Epithelial cell of proximal tubule (primary cell): ENCODE measurements around the gene DISP3. TPM values are rescaled to one million over a fixed set of nuclear protein-coding genes. Genes with fewer than 3 reads are reported as not detected.

ENCODE experiments used
- DNase-seq: peaks from one replicate; pipeline ENCODE4 v3.0.0-alpha.2; 2011; ENCODE audit warnings: low read depth
- H3K4me3 ChIP-seq: 2 replicates; pipeline ENCODE4 v1.5.1; 2011; ENCODE audit warnings: low read depth, mild to moderate bottlenecking, low read length
- CTCF ChIP-seq: conservative IDR thresholded peaks from 2 replicates; pipeline ENCODE4 v1.5.1; 2012; ENCODE audit warnings: low read depth, mild to moderate bottlenecking, low read length
- total RNA-seq: library from RNA; depleted of rRNA; stranded (reverse); fragments of >200 nt; gene quantifications from 2 replicates; pipeline ENCODE4 v1.2.3, GENCODE V29; 2015

DISP3 gene
- total RNA-seq, 1 donor from 2014 or later = 0.29 TPM

- no peak for DNase-seq
- H3K4me3 ChIP-seq = no peak overlapping the region
- no peak for TF ChIP-seq CTCF
Observed at GRCh38 chr1:11537380-11537764, 58.4 kb downstream of the DISP3 start.

GRCh38 chr1:11537854-11538591 lies 59.1 kb downstream of the DISP3 start:
- DNase-seq = no peak
- TF ChIP-seq CTCF = no peak
- H3K4me3 ChIP-seq = no peak overlapping the region

- no peak overlapping the region for H3K4me3 ChIP-seq
- no peak for TF ChIP-seq CTCF
- DNase-seq = no peak
Observed at GRCh38 chr1:11538886-11539285, 59.9 kb downstream of the DISP3 start.

- no peak for DNase-seq
- H3K4me3 ChIP-seq = no peak overlapping the region
- TF ChIP-seq CTCF = no peak
Observed at GRCh38 chr1:11539850-11540772, 61.2 kb downstream of the DISP3 start.

- DNase-seq = no peak
- no peak overlapping the region for H3K4me3 ChIP-seq
- TF ChIP-seq CTCF = no peak
Observed at GRCh38 chr1:11540773-11541160, 61.8 kb downstream of the DISP3 start.

- DNase-seq = no peak
- H3K4me3 ChIP-seq = no peak overlapping the region
- no peak for TF ChIP-seq CTCF
Observed at GRCh38 chr1:11541236-11541635, 62.3 kb downstream of the DISP3 start.
